Subcutaneous adipose tissue (tissue), 4 donors: Measurements from ENCODE around the gene SV2C. TPM values are rescaled to one million over a fixed set of nuclear protein-coding genes. Genes with fewer than 3 reads are reported as not detected.

ENCODE experiments used
- CTCF ChIP-seq: fragments of 450-650 bp; IDR thresholded peaks from one replicate; pipeline ENCODE4 v1.5.1; 2016; ENCODE audit warnings: low read depth, mild to moderate bottlenecking, control low read depth, antibody characterized with exemption, moderate library complexity
- total RNA-seq, 4 donors: library from RNA; depleted of rRNA; stranded (reverse); fragments of >200 nt; gene quantifications; one replicate each; pipeline ENCODE4 v1.1.0, GENCODE V29; 2016

Gene SV2C
- total RNA-seq, 4 donors from 2014 or later: under 0.01 to 0.17 (median under 0.01) TPM; not detected in 1

- no peak for TF ChIP-seq CTCF
Observed at GRCh38 chr5:76152700-76153099, 69.5 kb downstream of the SV2C start.

- no peak for TF ChIP-seq CTCF
Observed at GRCh38 chr5:76153271-76153670, 70.1 kb downstream of the SV2C start.

GRCh38 chr5:76154009-76154690, 71.0 kb downstream of the SV2C start:
- no peak for TF ChIP-seq CTCF

- TF ChIP-seq CTCF: no peak
Observed at GRCh38 chr5:76155536-76155935, 72.4 kb downstream of the SV2C start.

DNA sequence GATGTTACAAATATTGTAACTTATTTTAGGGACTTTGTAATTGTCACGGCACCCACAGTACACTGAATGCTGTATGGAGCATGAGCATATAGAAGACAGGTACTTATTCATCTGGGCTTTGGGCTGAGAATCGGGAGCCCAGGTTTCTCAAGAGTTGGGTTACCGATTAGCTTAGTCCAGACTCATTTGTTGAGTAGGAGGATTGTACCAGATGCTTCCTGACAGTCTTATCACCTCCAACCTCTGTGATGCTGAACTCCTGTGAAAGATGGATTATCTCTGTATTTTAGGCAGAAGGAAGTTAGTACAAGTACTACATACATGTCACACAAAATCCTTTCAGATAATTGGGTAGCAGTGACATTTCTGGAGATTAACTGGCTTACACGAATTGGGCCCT, 79.2 kb downstream of the SV2C start:
- no peak for TF ChIP-seq CTCF

DNA sequence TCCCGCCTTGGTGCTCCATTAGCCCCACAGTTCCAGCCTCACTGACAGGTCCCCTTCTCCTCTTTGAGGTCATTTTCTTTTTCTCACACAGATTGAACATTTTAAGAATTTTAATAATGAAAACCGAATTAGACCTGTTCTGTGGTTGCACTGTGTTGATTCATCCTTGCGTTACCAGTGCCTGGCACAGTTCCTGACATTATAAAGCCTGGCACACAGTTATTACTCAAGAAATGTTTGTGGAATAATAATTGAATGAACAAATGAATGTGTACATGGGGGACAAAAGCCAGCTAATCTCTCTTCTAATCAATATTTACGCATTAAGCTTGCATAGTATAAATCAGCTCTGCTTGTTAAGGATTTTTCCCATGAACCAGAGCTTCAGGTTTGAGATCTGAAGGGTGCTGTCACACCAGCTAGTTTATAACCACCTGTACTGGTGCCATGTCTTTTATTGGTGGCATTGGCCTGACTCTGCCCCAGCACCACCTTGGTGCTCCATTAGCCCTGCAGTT, 80.0 kb downstream of the SV2C start:
- no peak for TF ChIP-seq CTCF

DNA sequence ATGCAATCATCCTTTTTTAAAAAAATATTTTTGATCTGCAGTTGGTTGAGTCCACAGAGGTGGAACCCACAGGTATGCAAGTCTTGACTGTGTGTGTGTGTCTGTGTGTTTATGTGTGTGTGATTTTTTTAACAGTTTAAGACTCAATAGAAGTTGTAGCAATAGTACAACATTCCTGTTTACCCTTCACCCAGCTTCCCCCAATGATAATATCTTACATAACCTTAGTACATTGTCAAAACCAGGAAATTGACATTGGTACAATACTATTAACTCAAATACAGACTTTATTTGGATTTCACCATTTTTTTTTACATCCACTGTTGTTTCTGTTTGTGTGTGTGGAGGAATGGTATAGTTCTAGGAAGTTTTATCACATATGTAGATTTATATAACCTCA, 81.8 kb downstream of the SV2C start:
- TF ChIP-seq CTCF: no peak
